Tibial nerve (tissue), 4 donors: Measurements from ENCODE around the gene ZNF497. TPM values are rescaled to one million over a fixed set of nuclear protein-coding genes. Genes with fewer than 3 reads are reported as not detected.

Experiments
- DNase-seq, 2 donors: peaks; one replicate each; pipeline ENCODE4 v3.0.0-alpha.2; 2019; ENCODE audit warnings: low spot score in 2 of 2
- H3K27ac ChIP-seq, 4 donors: fragments of 200-600 bp; sonication (generic) in 3 of 4; one replicate each; pipeline ENCODE4 v1.5.1; 2017 to 2019; ENCODE audit warnings: mild to moderate bottlenecking in 1 of 4
- H3K27me3 ChIP-seq, 2 donors: fragments of 200-600 bp; sonication (generic) in 1 of 2; one replicate each; pipeline versions ENCODE4 v1.5.1 to v1.6.0; 2017 to 2019
- H3K36me3 ChIP-seq, 3 donors: fragments of 200-600 bp; sonication (generic); one replicate each; pipeline ENCODE4 v1.5.1; 2018 to 2019
- H3K4me1 ChIP-seq, 4 donors: fragments of 200-600 bp; sonication (generic) in 3 of 4; one replicate each; pipeline ENCODE4 v1.5.1; 2017 to 2019
- H3K4me3 ChIP-seq, 4 donors: fragments of 200-600 bp; sonication (generic) in 3 of 4; one replicate each; pipeline ENCODE4 v1.5.1; 2017 to 2019; ENCODE audit warnings: mild to moderate bottlenecking in 1 of 4, moderate library complexity in 1 of 4
- H3K9me3 ChIP-seq, 4 donors: fragments of 200-600 bp; sonication (generic) in 3 of 4; one replicate each; pipeline ENCODE4 v1.5.1; 2017 to 2019
- EP300 ChIP-seq, 2 donors: sonication (generic); formaldehyde crosslinking; IDR thresholded peaks; one replicate each; pipeline ENCODE4 v1.6.1; 2017; ENCODE audit warnings: antibody characterized with exemption in 2 of 2, mild to moderate bottlenecking in 1 of 2
- POLR2A ChIP-seq, 2 donors: fragments of 450-650 bp; IDR thresholded peaks; one replicate each; pipeline ENCODE4 v1.6.1; 2017; ENCODE audit warnings: antibody characterized with exemption in 2 of 2, mild to moderate bottlenecking in 2 of 2, moderate library complexity in 2 of 2
- WGBS, 2 donors: methylation state at CpG; one replicate each; pipeline ENCODE4 v1.1.5; 2018; 5-methylcytosine and 5-hydroxymethylcytosine counted together
- total RNA-seq, 4 donors: library from RNA; depleted of rRNA; stranded (reverse); fragments of >200 nt; gene quantifications; one replicate each; pipeline ENCODE4 v1.1.0, GENCODE V29; 2016
- TF ChIP-seq, protein P1 (sequence below), 5 experiments: fragments of 200-600 bp in 3 of 5; fragments of 450-650 bp in 2 of 5; sonication (generic) in 3 of 5; IDR thresholded peaks; one replicate each; pipeline ENCODE4 v1.5.1; 2016 to 2019; ENCODE audit warnings: antibody characterized with exemption in 5 of 5, mild to moderate bottlenecking in 3 of 5, moderate library complexity in 2 of 5

The ZNF497 gene
- total RNA-seq, 4 donors from 2014 or later, result 2.9 to 6.5 (median 3.9) TPM

DNA sequence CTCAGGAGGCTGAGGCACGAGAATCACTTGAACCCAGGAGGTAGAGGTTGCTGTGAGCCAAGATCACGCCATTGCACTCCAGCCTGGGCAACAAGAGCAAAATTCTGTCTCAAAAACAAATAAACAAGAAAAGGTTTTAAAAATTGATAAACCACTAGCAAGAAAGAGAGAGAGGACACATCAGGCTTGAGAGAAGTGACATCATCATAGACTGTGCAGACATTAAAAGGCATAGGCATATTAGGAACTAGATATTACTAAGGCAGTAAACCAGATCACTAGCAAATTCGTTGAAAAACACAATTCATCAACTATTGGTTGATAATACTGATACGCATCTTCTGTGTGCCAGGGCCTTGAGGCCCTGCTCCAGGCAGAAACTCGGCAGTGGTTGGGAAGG lies 17.0 kb downstream of the ZNF497 start:
- Histone ChIP-seq H3K9me3 (peaks cover 0 to 2% (median 0%) of the 10 kb centered on the region in 4 donors), H3K4me1 (peaks cover 0 to 37% (median 6%) of the 10 kb centered on the region in 4 donors), H3K27ac (no peak overlapping the region), H3K27me3 (peaks cover 0 to 4% of the 10 kb centered on the region in 2 donors), H3K4me3 (no peak overlapping the region), H3K36me3 (peaks cover 0 to 29% (median 0%) of the 10 kb centered on the region in 3 donors)
- no peak for DNase-seq
- TF ChIP-seq, protein P1, sequence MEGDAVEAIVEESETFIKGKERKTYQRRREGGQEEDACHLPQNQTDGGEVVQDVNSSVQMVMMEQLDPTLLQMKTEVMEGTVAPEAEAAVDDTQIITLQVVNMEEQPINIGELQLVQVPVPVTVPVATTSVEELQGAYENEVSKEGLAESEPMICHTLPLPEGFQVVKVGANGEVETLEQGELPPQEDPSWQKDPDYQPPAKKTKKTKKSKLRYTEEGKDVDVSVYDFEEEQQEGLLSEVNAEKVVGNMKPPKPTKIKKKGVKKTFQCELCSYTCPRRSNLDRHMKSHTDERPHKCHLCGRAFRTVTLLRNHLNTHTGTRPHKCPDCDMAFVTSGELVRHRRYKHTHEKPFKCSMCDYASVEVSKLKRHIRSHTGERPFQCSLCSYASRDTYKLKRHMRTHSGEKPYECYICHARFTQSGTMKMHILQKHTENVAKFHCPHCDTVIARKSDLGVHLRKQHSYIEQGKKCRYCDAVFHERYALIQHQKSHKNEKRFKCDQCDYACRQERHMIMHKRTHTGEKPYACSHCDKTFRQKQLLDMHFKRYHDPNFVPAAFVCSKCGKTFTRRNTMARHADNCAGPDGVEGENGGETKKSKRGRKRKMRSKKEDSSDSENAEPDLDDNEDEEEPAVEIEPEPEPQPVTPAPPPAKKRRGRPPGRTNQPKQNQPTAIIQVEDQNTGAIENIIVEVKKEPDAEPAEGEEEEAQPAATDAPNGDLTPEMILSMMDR (IDR thresholded peaks at IDR 0.05), result no peak
- no peak for TF ChIP-seq EP300 (IDR thresholded peaks at IDR 0.05)
- TF ChIP-seq POLR2A (IDR thresholded peaks at IDR 0.05), result no peak
- 75 to 76% methylated on average over 5 of the region's 5 CpGs for WGBS, 2 donors

DNA sequence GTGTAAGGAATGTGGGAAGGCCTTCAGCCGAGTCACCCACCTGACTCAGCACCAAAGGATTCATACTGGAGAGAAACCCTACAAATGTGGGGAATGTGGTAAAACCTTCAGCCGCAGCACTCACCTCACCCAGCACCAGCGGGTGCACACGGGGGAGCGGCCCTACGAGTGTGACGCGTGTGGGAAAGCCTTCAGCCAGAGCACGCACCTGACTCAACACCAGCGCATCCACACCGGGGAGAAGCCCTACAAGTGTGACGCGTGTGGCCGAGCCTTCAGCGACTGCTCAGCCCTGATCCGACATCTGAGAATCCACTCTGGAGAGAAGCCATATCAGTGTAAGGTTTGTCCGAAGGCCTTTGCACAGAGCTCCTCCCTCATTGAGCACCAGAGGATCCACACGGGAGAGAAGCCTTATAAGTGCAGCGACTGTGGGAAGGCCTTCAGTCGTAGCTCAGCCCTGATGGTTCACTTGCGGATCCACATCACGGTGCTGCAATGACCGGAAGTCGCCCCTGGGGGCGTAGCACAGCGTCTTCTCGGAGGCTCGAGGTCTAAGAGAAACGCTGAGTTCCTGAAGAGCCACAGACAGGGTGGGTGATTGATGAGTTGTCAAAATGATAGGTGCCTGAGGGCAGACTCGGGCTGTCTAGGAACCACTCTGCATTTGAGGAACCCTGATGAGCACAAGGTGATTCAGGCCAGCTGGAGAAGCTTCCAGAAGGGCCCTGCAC lies 23.6 kb downstream of the ZNF497 start:
- 75 to 80% methylated on average over 27 to 30 of the region's 30 CpGs for WGBS, 2 donors
- no peak overlapping the region for H3K4me3 ChIP-seq
- no peak for DNase-seq
- peaks cover 0 to 81% (median 0%) of the 10 kb centered on the region in 3 donors for H3K36me3 ChIP-seq
- H3K27ac ChIP-seq, result no peak overlapping the region
- peaks cover 0 to 29% (median 0%) of the 10 kb centered on the region in 4 donors for H3K9me3 ChIP-seq
- TF ChIP-seq POLR2A (IDR thresholded peaks at IDR 0.05), result no peak
- no peak for TF ChIP-seq EP300 (IDR thresholded peaks at IDR 0.05)
- TF ChIP-seq, protein P1 (IDR thresholded peaks at IDR 0.05), result no peak
- no peaks in the 10 kb centered on the region for H3K27me3 ChIP-seq
- H3K4me1 ChIP-seq, result no peaks in the 10 kb centered on the region

DNA sequence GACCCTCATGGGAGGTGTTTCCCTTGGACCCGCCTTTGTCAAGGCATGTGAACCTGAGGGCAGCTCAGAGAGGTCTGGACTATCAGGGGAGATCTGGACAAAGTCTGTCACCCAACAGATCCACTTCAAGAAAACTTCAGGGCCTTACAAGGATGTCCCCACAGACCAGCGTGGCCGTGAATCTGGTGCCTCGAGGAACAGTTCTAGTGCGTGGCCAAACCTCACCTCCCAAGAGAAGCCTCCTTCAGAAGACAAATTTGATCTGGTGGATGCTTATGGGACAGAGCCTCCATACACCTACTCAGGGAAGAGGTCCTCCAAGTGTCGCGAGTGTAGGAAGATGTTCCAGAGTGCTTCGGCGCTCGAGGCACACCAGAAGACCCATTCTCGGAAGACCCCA lies 24.2 kb downstream of the ZNF497 start:
- Histone ChIP-seq H3K36me3 (peaks cover 0 to 81% (median 0%) of the 10 kb centered on the region in 3 donors), H3K27ac (no peak overlapping the region), H3K9me3 (peaks cover 0 to 27% (median 0%) of the 10 kb centered on the region in 4 donors), H3K27me3 (no peaks in the 10 kb centered on the region), H3K4me3 (no peak overlapping the region), H3K4me1 (no peaks in the 10 kb centered on the region)
- WGBS, 2 donors, result 94 to 96% methylated on average over 11 of the region's 11 CpGs
- TF ChIP-seq, protein P1 (IDR thresholded peaks at IDR 0.05), result no peak
- TF ChIP-seq EP300 (IDR thresholded peaks at IDR 0.05) (no peak), POLR2A (IDR thresholded peaks at IDR 0.05) (no peak)
- no peak for DNase-seq

DNA sequence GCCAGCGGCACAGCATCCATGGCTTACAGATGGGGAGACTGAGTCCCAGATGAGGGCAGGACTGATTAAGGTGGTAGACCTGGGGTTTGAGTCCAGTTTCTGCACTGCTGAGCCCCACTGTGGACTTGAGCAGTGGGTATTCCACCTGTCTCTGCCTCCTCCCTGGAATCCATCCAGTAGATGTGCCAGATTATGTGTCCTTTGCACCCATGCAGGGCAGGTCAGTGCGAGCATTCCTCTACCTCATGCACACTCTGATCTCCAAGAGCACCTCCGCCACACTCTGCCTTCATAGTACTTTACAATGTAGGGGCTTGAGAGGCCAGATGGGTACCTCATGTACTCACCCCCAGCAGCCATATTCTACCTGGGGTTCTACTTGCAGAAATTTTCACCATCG lies 25.7 kb downstream of the ZNF497 start:
- H3K27ac ChIP-seq, result no peak overlapping the region
- 93 to 97% methylated on average over 4 of the region's 4 CpGs for WGBS, 2 donors
- H3K27me3 ChIP-seq, result no peaks in the 10 kb centered on the region
- H3K9me3 ChIP-seq, result peaks cover 0 to 27% (median 0%) of the 10 kb centered on the region in 4 donors
- H3K36me3 ChIP-seq, result peaks cover 0 to 70% (median 0%) of the 10 kb centered on the region in 3 donors
- no peak overlapping the region for H3K4me3 ChIP-seq
- no peak for DNase-seq
- TF ChIP-seq POLR2A (IDR thresholded peaks at IDR 0.05), result no peak
- TF ChIP-seq, protein P1 (IDR thresholded peaks at IDR 0.05), result no peak
- TF ChIP-seq EP300 (IDR thresholded peaks at IDR 0.05), result no peak
- H3K4me1 ChIP-seq, result no peaks in the 10 kb centered on the region

DNA sequence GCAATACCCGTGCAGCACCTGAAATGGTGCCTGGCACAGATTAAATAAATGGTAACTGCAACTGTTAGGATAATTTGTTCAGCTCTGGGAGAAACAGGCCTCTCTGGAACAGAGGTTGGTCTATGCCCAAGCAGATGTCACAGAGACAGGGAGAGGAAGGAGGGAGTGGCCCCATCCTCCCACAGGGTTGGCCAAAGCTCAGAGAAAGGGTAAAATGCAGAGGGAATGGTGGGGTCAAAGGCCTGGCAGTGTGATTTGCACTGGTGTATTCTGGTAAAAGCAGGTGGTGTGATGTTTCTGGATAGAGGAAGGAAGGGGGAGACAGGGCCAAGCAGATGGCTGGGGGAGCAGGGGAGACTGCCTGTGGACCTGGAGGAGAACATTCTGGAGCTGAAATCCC lies 26.3 kb downstream of the ZNF497 start:
- Histone ChIP-seq H3K4me1 (no peaks in the 10 kb centered on the region), H3K27me3 (no peaks in the 10 kb centered on the region), H3K27ac (no peak overlapping the region), H3K36me3 (peaks cover 0 to 64% (median 0%) of the 10 kb centered on the region in 3 donors), H3K4me3 (no peak overlapping the region), H3K9me3 (peaks cover 0 to 27% (median 0%) of the 10 kb centered on the region in 4 donors)
- DNase-seq, result no peak
- no peak for TF ChIP-seq EP300 (IDR thresholded peaks at IDR 0.05)
- TF ChIP-seq, protein P1 (IDR thresholded peaks at IDR 0.05), result no peak
- TF ChIP-seq POLR2A (IDR thresholded peaks at IDR 0.05), result no peak
- WGBS, 2 donors, result 95 to 100% methylated on average over 1 of the region's 1 CpG
